ENCODE data around the gene ACP3.

- TF ChIP-seq, protein P1, sequence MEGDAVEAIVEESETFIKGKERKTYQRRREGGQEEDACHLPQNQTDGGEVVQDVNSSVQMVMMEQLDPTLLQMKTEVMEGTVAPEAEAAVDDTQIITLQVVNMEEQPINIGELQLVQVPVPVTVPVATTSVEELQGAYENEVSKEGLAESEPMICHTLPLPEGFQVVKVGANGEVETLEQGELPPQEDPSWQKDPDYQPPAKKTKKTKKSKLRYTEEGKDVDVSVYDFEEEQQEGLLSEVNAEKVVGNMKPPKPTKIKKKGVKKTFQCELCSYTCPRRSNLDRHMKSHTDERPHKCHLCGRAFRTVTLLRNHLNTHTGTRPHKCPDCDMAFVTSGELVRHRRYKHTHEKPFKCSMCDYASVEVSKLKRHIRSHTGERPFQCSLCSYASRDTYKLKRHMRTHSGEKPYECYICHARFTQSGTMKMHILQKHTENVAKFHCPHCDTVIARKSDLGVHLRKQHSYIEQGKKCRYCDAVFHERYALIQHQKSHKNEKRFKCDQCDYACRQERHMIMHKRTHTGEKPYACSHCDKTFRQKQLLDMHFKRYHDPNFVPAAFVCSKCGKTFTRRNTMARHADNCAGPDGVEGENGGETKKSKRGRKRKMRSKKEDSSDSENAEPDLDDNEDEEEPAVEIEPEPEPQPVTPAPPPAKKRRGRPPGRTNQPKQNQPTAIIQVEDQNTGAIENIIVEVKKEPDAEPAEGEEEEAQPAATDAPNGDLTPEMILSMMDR (IDR thresholded peaks at IDR 0.05) = no peak
- TF ChIP-seq EP300 (IDR thresholded peaks at IDR 0.05) = no peak
- no peak for TF ChIP-seq POLR2A (IDR thresholded peaks at IDR 0.05)
Measured at GRCh38 chr3:132381348-132381944, 64.2 kb downstream of the ACP3 start.

All from ovary (tissue), 3 donors.